ENCODE measurements around the gene DNM1.
"Not testable (repeated sequence)": the region's sequence is repeated elsewhere in the genome, so short reads cannot be mapped to it uniquely, and the experiment has no call there.

DNA sequence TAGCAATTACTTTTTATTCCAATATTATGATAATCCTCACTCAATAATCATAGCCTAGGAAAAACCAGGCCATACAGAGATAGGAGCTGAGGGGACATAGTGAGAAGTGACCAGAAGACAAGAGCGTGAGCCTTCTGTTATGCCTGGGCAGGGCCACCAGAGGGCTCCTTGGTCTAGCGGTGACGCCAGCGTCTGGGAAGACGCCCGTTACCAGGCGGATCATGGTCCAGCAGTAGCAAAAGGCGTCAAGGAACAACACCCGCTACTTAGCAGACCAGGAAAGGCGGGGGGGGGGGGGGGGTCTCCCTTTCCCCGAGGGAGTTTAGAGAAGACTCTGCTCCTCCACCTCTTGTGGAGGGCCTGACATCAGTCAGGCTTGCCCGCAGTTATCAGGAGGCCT, 21.7 kb upstream of the DNM1 start:
- not testable (repeated sequence) for TF ChIP-seq POLR2A, POLR2AphosphoS5 (IDR thresholded peaks at IDR 0.05)
- TF ChIP-seq, protein P1, sequence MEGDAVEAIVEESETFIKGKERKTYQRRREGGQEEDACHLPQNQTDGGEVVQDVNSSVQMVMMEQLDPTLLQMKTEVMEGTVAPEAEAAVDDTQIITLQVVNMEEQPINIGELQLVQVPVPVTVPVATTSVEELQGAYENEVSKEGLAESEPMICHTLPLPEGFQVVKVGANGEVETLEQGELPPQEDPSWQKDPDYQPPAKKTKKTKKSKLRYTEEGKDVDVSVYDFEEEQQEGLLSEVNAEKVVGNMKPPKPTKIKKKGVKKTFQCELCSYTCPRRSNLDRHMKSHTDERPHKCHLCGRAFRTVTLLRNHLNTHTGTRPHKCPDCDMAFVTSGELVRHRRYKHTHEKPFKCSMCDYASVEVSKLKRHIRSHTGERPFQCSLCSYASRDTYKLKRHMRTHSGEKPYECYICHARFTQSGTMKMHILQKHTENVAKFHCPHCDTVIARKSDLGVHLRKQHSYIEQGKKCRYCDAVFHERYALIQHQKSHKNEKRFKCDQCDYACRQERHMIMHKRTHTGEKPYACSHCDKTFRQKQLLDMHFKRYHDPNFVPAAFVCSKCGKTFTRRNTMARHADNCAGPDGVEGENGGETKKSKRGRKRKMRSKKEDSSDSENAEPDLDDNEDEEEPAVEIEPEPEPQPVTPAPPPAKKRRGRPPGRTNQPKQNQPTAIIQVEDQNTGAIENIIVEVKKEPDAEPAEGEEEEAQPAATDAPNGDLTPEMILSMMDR (IDR thresholded peaks at IDR 0.05) = peak in 3 of 6 experiments; percentile 19 to 50 (median 43)
